Neural progenitor cell (in vitro differentiated cells): ENCODE results near the gene GP1BA. TPM values are rescaled to one million over a fixed set of nuclear protein-coding genes. Genes with fewer than 3 reads are reported as not detected.
A peak's percentile ranks its signal among the peaks of the same experiment; 100 is the strongest.

Source experiments
- DNase-seq: peaks from one replicate; pipeline ENCODE4 v3.0.0-alpha.2; 2016; ENCODE audit warnings: low spot score
- H2AFZ ChIP-seq: fragments of 200-600 bp; sonication (generic); replicated peaks from 2 replicates; pipeline ENCODE4 v1.6.1; 2016; ENCODE audit warnings: antibody characterized with exemption
- H3F3A ChIP-seq: fragments of 200-600 bp; sonication (generic); 2 replicates; pipeline ENCODE4 v1.6.1; 2016; ENCODE audit warnings: antibody characterized with exemption, low read depth
- H3K27ac ChIP-seq: fragments of 200-600 bp; sonication (generic); 2 replicates; pipeline ENCODE4 v1.5.1; 2016; ENCODE audit warnings: mild to moderate bottlenecking
- H3K27me3 ChIP-seq: fragments of 200-600 bp; sonication (generic); 2 replicates; pipeline ENCODE4 v1.6.1; 2016; ENCODE audit warnings: mild to moderate bottlenecking, moderate library complexity
- H3K36me3 ChIP-seq: fragments of 200-600 bp; sonication (generic); 2 replicates; pipeline ENCODE4 v1.5.1; 2016
- H3K4me1 ChIP-seq: fragments of 200-600 bp; sonication (generic); 2 replicates; pipeline ENCODE4 v1.6.1; 2016; ENCODE audit warnings: mixed run types
- H3K4me2 ChIP-seq: fragments of 200-600 bp; sonication (generic); 2 replicates; pipeline ENCODE4 v1.6.1; 2016
- H3K4me3 ChIP-seq: fragments of 200-600 bp; sonication (generic); 2 replicates; pipeline ENCODE4 v1.5.1; 2016
- H3K79me2 ChIP-seq: fragments of 200-600 bp; sonication (generic); 2 replicates; pipeline ENCODE4 v1.6.1; 2016; ENCODE audit warnings: low read depth
- H3K9ac ChIP-seq: fragments of 200-600 bp; sonication (generic); 2 replicates; pipeline ENCODE4 v1.6.1; 2016
- H3K9me3 ChIP-seq: fragments of 200-600 bp; sonication (generic); 2 replicates; pipeline ENCODE4 v1.5.1; 2016; ENCODE audit warnings: low read depth
- H4K20me1 ChIP-seq: fragments of 200-600 bp; sonication (generic); 2 replicates; pipeline ENCODE4 v1.6.1; 2016; ENCODE audit warnings: low read depth
- H3K27ac Mint-ChIP-seq: 3 replicates; pipeline ENCODE4 v1.8.0; 2021; ENCODE audit warnings: mixed read lengths
- H3K27me3 Mint-ChIP-seq: 2 replicates; pipeline ENCODE4 v1.8.0; 2022; ENCODE audit warnings: low read depth, mild to moderate bottlenecking, inconsistent platforms, moderate library complexity, mixed read lengths; ENCODE audit not compliant: insufficient read depth
- H3K36me3 Mint-ChIP-seq: 3 replicates; pipeline ENCODE4 v1.8.0; 2021; ENCODE audit warnings: mixed read lengths
- H3K4me1 Mint-ChIP-seq: 3 replicates; pipeline ENCODE4 v1.8.0; 2021; ENCODE audit warnings: mixed read lengths
- H3K4me3 Mint-ChIP-seq: 3 replicates; pipeline ENCODE4 v1.8.0; 2021; ENCODE audit warnings: mild to moderate bottlenecking, moderate library complexity, mixed read lengths
- H3K9me3 Mint-ChIP-seq: 3 replicates; pipeline ENCODE4 v1.8.0; 2020; ENCODE audit warnings: mixed read lengths
- CTCF ChIP-seq: fragments of 200-600 bp; sonication (generic); IDR thresholded peaks from 2 replicates; pipeline ENCODE4 v1.5.1; 2017; ENCODE audit warnings: antibody characterized with exemption, mild to moderate bottlenecking
- EZH2 ChIP-seq: fragments of 200-600 bp; sonication (generic); IDR thresholded peaks from 2 replicates; pipeline ENCODE4 v1.6.1; 2017; ENCODE audit warnings: antibody characterized with exemption, mild to moderate bottlenecking, moderate library complexity
- EZH2phosphoT487 ChIP-seq: fragments of 200-600 bp; sonication (generic); IDR thresholded peaks from 2 replicates; pipeline ENCODE4 v1.6.1; 2017; ENCODE audit warnings: antibody characterized with exemption
- total RNA-seq: library from RNA; depleted of rRNA; stranded (reverse); fragments of >200 nt; gene quantifications from 2 replicates; pipeline ENCODE4 v1.2.3, GENCODE V29; 2015; ENCODE audit warnings: low replicate concordance

Gene GP1BA
- total RNA-seq, 1 donor from 2014 or later: not detected

- H3K4me2 ChIP-seq: peak overlapping the region; percentile 87
- H4K20me1 ChIP-seq: peaks cover 42% of the 10 kb centered on the region
- peak overlapping the region; percentile 71 for H3K27ac ChIP-seq
- no peak for TF ChIP-seq CTCF
- TF ChIP-seq EZH2: no peak
- no peak for TF ChIP-seq EZH2phosphoT487
- peak; percentile 44 for DNase-seq
- H3K36me3 Mint-ChIP-seq: peaks cover 24% of the 10 kb centered on the region
- H3K9me3 ChIP-seq: no peaks in the 10 kb centered on the region
- peaks cover 41% of the 10 kb centered on the region for H3K4me1 Mint-ChIP-seq
- H3K27me3 ChIP-seq: no peaks in the 10 kb centered on the region
- H3K27ac Mint-ChIP-seq: peak overlapping the region; percentile 88
- H2AFZ ChIP-seq: no peak overlapping the region
- H3F3A ChIP-seq: peaks cover 89% of the 10 kb centered on the region
- peaks cover 67% of the 10 kb centered on the region for H3K79me2 ChIP-seq
- peak overlapping the region; percentile 77 for H3K4me3 ChIP-seq
- peak overlapping the region; percentile 93 for H3K4me3 Mint-ChIP-seq
- H3K4me1 ChIP-seq: peaks cover 20% of the 10 kb centered on the region
- H3K9me3 Mint-ChIP-seq: no peaks in the 10 kb centered on the region
- H3K9ac ChIP-seq: peak overlapping the region; percentile 62
- no peaks in the 10 kb centered on the region for H3K36me3 ChIP-seq
- peaks cover 17% of the 10 kb centered on the region for H3K27me3 Mint-ChIP-seq
Measured at GRCh38 chr17:4947010-4947410, 14.9 kb downstream of the GP1BA start.

- Histone ChIP-seq H3K79me2 (peaks cover 61% of the 10 kb centered on the region), H2AFZ (peak overlapping the region; percentile 39), H3K4me3 (peak overlapping the region; percentile 77), H3K36me3 (no peaks in the 10 kb centered on the region), H4K20me1 (peaks cover 39% of the 10 kb centered on the region), H3K4me1 (peaks cover 22% of the 10 kb centered on the region), H3K4me2 (peak overlapping the region; percentile 87), H3K9me3 (no peaks in the 10 kb centered on the region), H3K27me3 (no peaks in the 10 kb centered on the region), H3F3A (peaks cover 89% of the 10 kb centered on the region), H3K27ac (peak overlapping the region; percentile 71), H3K9ac (peak overlapping the region; percentile 62)
- peak; percentile 81 for DNase-seq
- Mint-ChIP-seq H3K4me1 (peaks cover 40% of the 10 kb centered on the region), H3K9me3 (no peaks in the 10 kb centered on the region), H3K4me3 (peak overlapping the region; percentile 93), H3K36me3 (peaks cover 24% of the 10 kb centered on the region), H3K27me3 (peaks cover 16% of the 10 kb centered on the region), H3K27ac (peak overlapping the region; percentile 93)
- TF ChIP-seq EZH2: no peak
- TF ChIP-seq CTCF: no peak
- no peak for TF ChIP-seq EZH2phosphoT487
Measured at GRCh38 chr17:4947411-4948165, 15.5 kb downstream of the GP1BA start.

- H3K4me1 ChIP-seq: peaks cover 22% of the 10 kb centered on the region
- H3K9me3 Mint-ChIP-seq: no peaks in the 10 kb centered on the region
- no peaks in the 10 kb centered on the region for H3K36me3 ChIP-seq
- peak within 1 kb of the TSS; percentile 85 for H3K27ac ChIP-seq
- peaks cover 86% of the 10 kb centered on the region for H3F3A ChIP-seq
- peak within 1 kb of the TSS; percentile 77 for H3K4me3 ChIP-seq
- no peaks in the 10 kb centered on the region for H3K27me3 ChIP-seq
- H3K27ac Mint-ChIP-seq: peak within 1 kb of the TSS; percentile 93
- peak within 1 kb of the TSS; percentile 65 for H2AFZ ChIP-seq
- no peak for TF ChIP-seq EZH2
- TF ChIP-seq CTCF: no peak
- no peak for TF ChIP-seq EZH2phosphoT487
- peak within 1 kb of the TSS; percentile 93 for H3K4me3 Mint-ChIP-seq
- H3K9me3 ChIP-seq: no peaks in the 10 kb centered on the region
- peak within 1 kb of the TSS; percentile 62 for H3K9ac ChIP-seq
- H3K4me2 ChIP-seq: peak within 1 kb of the TSS; percentile 87
- H3K4me1 Mint-ChIP-seq: peaks cover 41% of the 10 kb centered on the region
- H4K20me1 ChIP-seq: peaks cover 34% of the 10 kb centered on the region
- H3K27me3 Mint-ChIP-seq: peaks cover 15% of the 10 kb centered on the region
- H3K36me3 Mint-ChIP-seq: peaks cover 18% of the 10 kb centered on the region
- DNase-seq: peak; percentile 88
- peaks cover 53% of the 10 kb centered on the region for H3K79me2 ChIP-seq
Measured at GRCh38 chr17:4948166-4948930, 16.3 kb downstream of the GP1BA start, which contains the start of gene PFN1. TSS of gene PFN1 (minus strand) at chr17:4948530. CDS start at chr17:4948394, 136 bp downstream.
